Large intestine (tissue), 3 donors: Measurements from ENCODE around the gene ZNF776. TPM values are rescaled to one million over a fixed set of nuclear protein-coding genes. Genes with fewer than 3 reads are reported as not detected.
"Not testable (repeated sequence)": the region's sequence is repeated elsewhere in the genome, so short reads cannot be mapped to it uniquely, and the experiment has no call there.

Source experiments
- DNase-seq, 2 donors: peaks; one replicate each; pipeline versions ENCODE4 v3.0.0 to v3.0.0-alpha.2; 2013
- H3K27ac ChIP-seq: one replicate; pipeline ENCODE4 v1.5.1; 2013; ENCODE audit warnings: low read length
- H3K27me3 ChIP-seq: 2 replicates; pipeline ENCODE4 v1.6.1; 2013; ENCODE audit warnings: low read length; ENCODE audit not compliant: control insufficient read depth, insufficient read depth
- H3K36me3 ChIP-seq: 2 replicates; pipeline ENCODE4 v1.6.1; 2013; ENCODE audit warnings: low read length; ENCODE audit not compliant: control insufficient read depth, insufficient read depth
- H3K4me1 ChIP-seq: one replicate; pipeline ENCODE4 v1.6.1; 2013; ENCODE audit warnings: low read length; ENCODE audit not compliant: control insufficient read depth, insufficient read depth
- H3K4me3 ChIP-seq: one replicate; pipeline ENCODE4 v1.5.1; 2013; ENCODE audit warnings: low read length
- H3K9me3 ChIP-seq: one replicate; pipeline ENCODE4 v1.6.1; 2013; ENCODE audit warnings: mild to moderate bottlenecking, low read depth, low read length, moderate library complexity; ENCODE audit not compliant: control insufficient read depth
- WGBS: methylation state at CpG from one replicate; pipeline ENCODE4 v1.1.5; 2013; ENCODE audit warnings: low lambda C conversion rate; ENCODE audit not compliant: insufficient coverage; 5-methylcytosine and 5-hydroxymethylcytosine counted together
- polyA plus RNA-seq: library from polyadenylated mRNA; unstranded; fragments of 120-200 nt; gene quantifications from one replicate; pipeline ENCODE4 v1.2.1, GENCODE V29; 2013

ZNF776 gene
- polyA plus RNA-seq, 1 donor, result 21.3 TPM

DNA sequence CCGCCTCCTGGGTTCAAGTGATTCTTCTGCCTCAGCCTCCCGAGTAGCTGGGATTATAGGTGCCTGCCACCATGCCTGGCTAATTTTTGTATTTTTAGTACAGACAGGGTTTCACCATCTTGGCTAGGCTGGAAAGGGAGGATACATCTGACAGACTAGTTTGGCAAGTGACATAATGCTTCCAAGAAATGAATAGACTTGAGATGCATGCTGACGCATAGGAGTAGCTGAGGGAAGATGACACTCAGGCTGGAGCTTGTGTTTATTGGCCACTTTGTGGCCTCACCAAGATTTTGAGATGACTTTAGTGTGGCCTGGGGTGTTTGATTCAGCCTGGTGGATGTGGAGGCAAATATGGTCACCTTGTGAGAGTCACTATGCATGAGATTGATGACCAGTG lies 26.9 kb downstream of the ZNF776 start:
- Histone ChIP-seq H3K36me3 (peaks cover 58% of the 10 kb centered on the region), H3K27me3 (no peaks in the 10 kb centered on the region), H3K27ac (no peak overlapping the region), H3K9me3 (peaks cover 44% of the 10 kb centered on the region), H3K4me1 (peaks cover 6% of the 10 kb centered on the region), H3K4me3 (no peak overlapping the region)
- no peak for DNase-seq
- WGBS, result no CpG with 5 or more reads among the region's 3 CpGs

- WGBS, result 100% methylated on average over 2 of the region's 6 CpGs
- no peak for DNase-seq
- H3K9me3 ChIP-seq, result peaks cover 56% of the 10 kb centered on the region
- H3K36me3 ChIP-seq, result peaks cover 81% of the 10 kb centered on the region
- H3K27ac ChIP-seq, result no peak overlapping the region
- H3K4me3 ChIP-seq, result no peak overlapping the region
- H3K27me3 ChIP-seq, result no peaks in the 10 kb centered on the region
- H3K4me1 ChIP-seq, result no peaks in the 10 kb centered on the region
Observed at GRCh38 chr19:57776764-57777296, 30.2 kb downstream of the ZNF776 start.

GRCh38 chr19:57778336-57778735 lies 31.7 kb downstream of the ZNF776 start:
- no peaks in the 10 kb centered on the region for H3K27me3 ChIP-seq
- peaks cover 71% of the 10 kb centered on the region for H3K36me3 ChIP-seq
- H3K27ac ChIP-seq, result no peak overlapping the region
- WGBS, result no CpG with 5 or more reads among the region's 4 CpGs
- DNase-seq, result no peak
- H3K4me1 ChIP-seq, result no peaks in the 10 kb centered on the region
- H3K9me3 ChIP-seq, result peaks cover 65% of the 10 kb centered on the region
- H3K4me3 ChIP-seq, result no peak overlapping the region

DNA sequence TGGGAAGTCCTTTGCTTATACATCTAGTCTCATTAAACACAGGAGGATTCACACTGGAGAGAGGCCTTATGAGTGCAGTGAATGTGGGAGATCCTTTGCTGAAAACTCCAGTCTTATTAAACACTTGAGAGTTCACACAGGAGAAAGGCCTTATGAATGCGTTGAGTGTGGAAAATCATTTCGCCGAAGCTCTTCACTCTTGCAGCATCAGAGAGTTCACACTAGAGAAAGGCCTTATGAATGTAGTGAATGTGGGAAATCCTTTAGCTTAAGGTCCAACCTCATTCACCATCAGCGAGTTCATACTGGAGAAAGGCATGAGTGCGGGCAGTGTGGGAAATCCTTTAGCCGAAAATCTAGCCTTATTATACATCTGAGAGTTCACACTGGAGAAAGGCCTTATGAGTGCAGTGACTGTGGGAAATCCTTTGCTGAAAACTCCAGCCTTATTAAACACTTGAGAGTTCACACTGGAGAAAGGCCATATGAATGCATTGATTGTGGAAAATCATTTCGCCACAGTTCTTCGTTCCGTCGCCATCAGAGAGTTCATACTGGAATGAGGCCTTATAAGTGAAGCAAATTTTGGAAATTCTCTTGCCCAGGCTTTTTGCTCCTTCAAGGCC lies 32.7 kb downstream of the ZNF776 start:
- Histone ChIP-seq H3K9me3 (peaks cover 57% of the 10 kb centered on the region), H3K36me3 (peaks cover 66% of the 10 kb centered on the region), H3K4me1 (no peaks in the 10 kb centered on the region), H3K4me3 (no peak overlapping the region), H3K27me3 (no peaks in the 10 kb centered on the region), H3K27ac (no peak overlapping the region)
- WGBS, result 100% methylated on average over 1 of the region's 10 CpGs
- DNase-seq, result no peak

- Histone ChIP-seq H3K36me3 (peaks cover 35% of the 10 kb centered on the region), H3K4me3 (no peak overlapping the region), H3K27me3 (no peaks in the 10 kb centered on the region), H3K9me3 (peaks cover 42% of the 10 kb centered on the region), H3K27ac (no peak overlapping the region), H3K4me1 (no peaks in the 10 kb centered on the region)
- no CpG with 5 or more reads among the region's 38 CpGs for WGBS
- DNase-seq, result no peak
Observed at GRCh38 chr19:57786286-57786685, 39.7 kb downstream of the ZNF776 start.

DNA sequence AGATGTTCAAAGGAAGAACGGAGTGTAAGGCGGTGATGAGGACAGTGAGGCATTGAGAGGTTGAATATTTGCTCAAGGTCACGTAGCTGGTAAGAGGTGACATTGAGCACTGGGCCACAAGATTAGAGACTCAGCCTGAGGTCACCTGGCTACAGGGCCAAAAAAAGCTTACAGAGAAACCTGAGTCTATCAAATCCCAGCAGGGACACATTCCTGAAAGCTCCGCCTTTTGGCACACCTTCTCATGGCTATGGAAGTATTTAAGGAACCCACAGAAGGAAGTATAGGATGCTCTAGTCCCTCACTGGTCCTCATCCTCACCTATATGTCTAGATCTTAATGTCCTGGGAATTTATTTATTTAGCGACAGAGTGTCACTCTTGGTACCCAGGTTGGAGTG lies 40.3 kb downstream of the ZNF776 start:
- no CpG with 5 or more reads among the region's 5 CpGs for WGBS
- H3K27ac ChIP-seq, result no peak overlapping the region
- peaks cover 39% of the 10 kb centered on the region for H3K36me3 ChIP-seq
- H3K27me3 ChIP-seq, result no peaks in the 10 kb centered on the region
- peaks cover 41% of the 10 kb centered on the region for H3K9me3 ChIP-seq
- H3K4me1 ChIP-seq, result no peaks in the 10 kb centered on the region
- no peak overlapping the region for H3K4me3 ChIP-seq
- DNase-seq, result no peak

DNA sequence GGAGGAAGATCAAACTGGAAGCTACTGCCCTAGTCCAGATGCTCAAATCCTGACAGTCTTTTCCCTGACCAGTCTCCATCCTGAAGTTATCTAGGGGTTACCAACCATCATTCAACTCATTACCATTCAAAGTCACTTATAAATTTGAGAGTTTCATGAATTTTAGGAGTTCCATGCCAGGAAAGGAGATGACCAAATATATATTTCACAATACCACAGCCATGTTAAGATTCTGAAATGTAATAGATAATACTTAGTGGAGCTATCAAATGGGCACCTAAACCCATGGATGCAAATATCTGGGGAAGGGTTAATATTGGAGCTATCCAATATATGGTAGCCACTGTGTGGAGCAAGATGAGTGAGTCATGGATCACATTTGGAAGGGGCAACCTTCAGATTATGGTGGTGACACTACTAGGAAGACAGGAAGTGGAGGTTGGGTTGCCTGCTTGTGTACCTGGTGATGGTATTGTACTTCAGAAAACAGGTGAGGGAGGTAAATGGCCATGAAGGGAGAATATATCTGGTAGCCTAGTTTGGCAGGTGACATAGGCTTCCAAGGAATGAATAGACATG lies 41.6 kb downstream of the ZNF776 start:
- Histone ChIP-seq H3K4me3 (no peak overlapping the region), H3K27ac (no peak overlapping the region), H3K9me3 (peaks cover 30% of the 10 kb centered on the region), H3K36me3 (peaks cover 42% of the 10 kb centered on the region), H3K27me3 (no peaks in the 10 kb centered on the region), H3K4me1 (no peaks in the 10 kb centered on the region)
- DNase-seq, result no peak

- Histone ChIP-seq H3K9me3 (peaks cover 30% of the 10 kb centered on the region), H3K27me3 (no peaks in the 10 kb centered on the region), H3K36me3 (peaks cover 46% of the 10 kb centered on the region), H3K27ac (no peak overlapping the region), H3K4me1 (no peaks in the 10 kb centered on the region), H3K4me3 (no peak overlapping the region)
- no peak for DNase-seq
- WGBS, result no CpG with 5 or more reads among the region's 4 CpGs
Observed at GRCh38 chr19:57789288-57789687, 42.7 kb downstream of the ZNF776 start.

DNA sequence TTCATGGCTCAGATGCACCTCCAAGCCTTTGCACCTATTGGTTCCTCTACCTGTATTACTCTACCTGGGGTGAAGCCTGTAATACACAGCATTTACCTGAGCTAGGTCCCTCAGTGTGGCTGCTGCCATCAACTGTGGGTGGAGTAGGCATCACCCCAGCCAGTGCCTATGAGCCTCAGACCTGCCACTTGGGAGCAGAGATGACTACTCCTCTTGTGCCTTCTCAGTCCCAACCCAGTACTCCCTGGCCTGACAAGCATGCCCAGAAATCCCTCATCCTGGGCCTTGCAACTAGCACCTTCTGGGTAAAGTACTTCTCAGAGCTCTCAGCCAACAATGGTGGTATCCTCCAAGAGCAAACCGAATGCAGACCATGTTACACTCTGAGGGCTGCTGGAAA lies 50.0 kb downstream of the ZNF776 start:
- peaks cover 39% of the 10 kb centered on the region for H3K36me3 ChIP-seq
- WGBS, result no CpG with 5 or more reads among the region's 1 CpG
- H3K27me3 ChIP-seq, H3K4me3 ChIP-seq, H3K9me3 ChIP-seq, H3K4me1 ChIP-seq, DNase-seq, H3K27ac ChIP-seq: not testable (repeated sequence)

GRCh38 chr19:57800696-57801095 lies 54.1 kb downstream of the ZNF776 start:
- Histone ChIP-seq H3K4me1 (peaks cover 10% of the 10 kb centered on the region), H3K4me3 (no peak overlapping the region), H3K27me3 (no peaks in the 10 kb centered on the region), H3K36me3 (peaks cover 23% of the 10 kb centered on the region), H3K27ac (no peak overlapping the region), H3K9me3 (no peaks in the 10 kb centered on the region)
- WGBS, result 100% methylated on average over 1 of the region's 5 CpGs
- DNase-seq, result no peak

- WGBS, result no CpG with 5 or more reads among the region's 4 CpGs
Observed at GRCh38 chr19:57802269-57802668, 55.7 kb downstream of the ZNF776 start.

More at GRCh38 chr19:57802269-57802668, 55.7 kb downstream of the ZNF776 start:
- H3K4me1 ChIP-seq, result peaks cover 13% of the 10 kb centered on the region
- H3K27me3 ChIP-seq, result no peaks in the 10 kb centered on the region
- H3K36me3 ChIP-seq, result peaks cover 23% of the 10 kb centered on the region
- no peaks in the 10 kb centered on the region for H3K9me3 ChIP-seq
- H3K4me3 ChIP-seq, result no peak overlapping the region
- no peak overlapping the region for H3K27ac ChIP-seq
- DNase-seq, result no peak
